EL (cell line): ENCODE data around the gene PPP1CA.
"Not testable (repeated sequence)": the region's sequence is repeated elsewhere in the genome, so short reads cannot be mapped to it uniquely, and the experiment has no call there.

ENCODE experiments used
- DNase-seq: peaks from one replicate; pipeline ENCODE4 v3.0.0-alpha.2; 2016

Gene PPP1CA

DNA sequence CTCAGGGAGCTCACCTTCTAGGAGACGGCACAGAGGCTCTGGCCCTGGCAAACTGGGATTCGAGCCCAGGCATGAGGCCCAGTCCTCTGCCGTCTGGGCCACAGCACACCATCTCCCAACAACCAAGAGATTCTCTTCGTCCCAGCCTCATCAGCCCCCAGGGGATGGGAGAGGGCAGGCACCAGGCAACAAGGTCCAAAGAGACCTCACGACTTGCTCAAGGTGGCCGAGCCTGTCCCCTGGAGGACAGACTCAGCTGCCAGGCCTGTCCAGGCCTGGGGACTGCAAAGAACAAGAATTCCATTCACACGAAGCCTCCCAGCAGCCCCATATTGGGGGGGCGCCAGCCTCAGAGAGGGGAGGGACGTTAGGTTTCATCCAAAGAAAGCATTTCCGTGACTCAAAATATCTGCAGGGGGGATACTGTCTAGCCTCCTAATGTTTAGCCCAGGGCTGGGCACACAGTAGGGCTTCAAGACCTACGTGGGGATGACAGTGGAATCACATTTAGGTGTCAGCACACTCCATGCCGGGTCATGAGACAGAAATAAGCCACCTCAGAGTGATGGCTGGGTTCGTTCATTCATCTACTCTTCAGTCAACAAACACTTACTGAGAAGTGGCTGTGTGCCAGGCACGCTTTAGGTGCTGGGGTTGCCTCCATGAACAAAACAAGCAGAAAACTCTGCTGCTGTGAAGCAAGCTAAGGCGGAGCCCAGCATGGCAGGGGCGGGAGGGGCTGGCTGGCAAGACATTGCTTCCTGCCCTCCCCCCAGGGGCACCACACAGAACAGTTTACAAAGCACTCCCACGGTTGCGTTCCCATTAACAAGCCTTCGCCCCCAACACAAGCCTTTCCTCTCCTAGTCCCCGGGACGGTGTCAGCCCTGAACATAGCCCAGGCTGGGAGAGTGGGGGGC lies 15.0 kb upstream of the PPP1CA start:
- peak; percentile 26 for DNase-seq

DNA sequence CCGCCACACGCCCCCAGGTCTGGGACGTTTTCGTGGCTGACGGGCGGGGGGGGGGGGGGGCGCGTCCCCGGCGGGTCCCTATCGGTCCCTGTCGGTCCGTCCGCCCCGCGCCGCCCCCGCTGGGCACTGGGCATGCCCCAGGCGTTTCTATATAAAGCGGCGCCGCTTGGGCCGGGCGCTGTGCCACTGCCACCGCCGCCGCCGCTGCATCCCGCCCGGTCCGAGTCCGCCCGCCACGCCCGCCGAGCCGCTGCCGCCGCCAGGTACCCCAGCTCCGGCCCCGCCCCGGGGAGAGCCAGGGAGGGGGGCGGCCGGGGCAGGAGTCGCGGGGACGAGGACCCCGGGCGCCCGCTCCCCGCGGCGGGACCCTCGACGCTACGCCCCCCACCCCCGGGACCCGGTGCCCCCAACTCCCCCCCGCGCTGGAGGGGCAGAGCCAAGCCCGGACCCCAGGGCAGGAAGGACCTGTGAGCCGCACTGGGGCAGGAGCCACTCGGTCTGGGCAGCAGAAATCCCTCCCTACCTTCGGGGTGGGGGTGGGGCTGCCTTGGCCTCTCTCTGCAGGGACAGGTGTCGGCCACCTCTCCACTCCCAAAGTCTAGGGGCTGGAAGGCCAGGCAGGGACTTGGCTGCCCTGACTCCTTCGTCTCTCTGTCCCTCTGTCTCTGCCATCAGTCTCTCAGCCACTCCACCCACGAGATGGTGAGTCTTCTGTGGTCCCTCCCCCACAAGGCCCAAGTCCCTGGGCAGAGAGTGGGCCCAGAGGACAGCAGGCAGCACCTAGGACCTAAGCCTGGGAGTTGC lies 14.0 kb upstream of the PPP1CA start, which contains the start of gene CARNS1:
CARNS1 (plus strand) TSS at position 178 of the 804 bp plus-strand sequence; CDS start at position 700, 522 bp downstream.
- DNase-seq = no peak

DNA sequence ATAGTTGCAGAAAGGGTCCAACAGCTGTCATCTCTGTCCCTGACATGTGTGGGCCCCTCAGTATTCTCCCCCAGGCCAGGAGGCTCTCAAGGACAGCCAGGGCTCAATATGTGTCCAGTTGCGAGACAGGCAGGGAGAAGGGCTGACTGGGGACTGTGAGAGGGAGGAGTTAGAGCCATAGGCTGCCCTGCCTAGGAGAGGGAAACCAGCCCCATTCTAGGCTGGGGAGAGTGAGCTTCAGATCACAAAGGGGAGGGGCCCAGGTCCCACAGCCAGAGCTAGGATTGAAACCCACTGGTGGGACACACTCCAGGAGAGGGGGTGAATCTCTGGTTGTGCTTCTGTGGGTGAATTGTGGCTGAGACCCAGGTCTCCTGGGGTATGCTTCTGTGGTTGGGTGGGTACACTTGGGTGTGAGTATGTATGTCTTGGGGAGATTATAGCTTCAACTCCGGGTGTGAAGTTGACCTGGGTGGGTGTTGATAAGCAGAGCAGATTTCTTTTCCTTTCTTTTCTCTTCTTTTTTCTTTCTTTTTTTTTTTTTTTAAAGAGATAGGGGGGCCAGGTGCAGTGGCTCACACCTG lies 11.7 kb upstream of the PPP1CA start:
- DNase-seq = no peak

GRCh38 chr11:67412495-67413179 lies 11.0 kb upstream of the PPP1CA start:
- no peak for DNase-seq

DNA sequence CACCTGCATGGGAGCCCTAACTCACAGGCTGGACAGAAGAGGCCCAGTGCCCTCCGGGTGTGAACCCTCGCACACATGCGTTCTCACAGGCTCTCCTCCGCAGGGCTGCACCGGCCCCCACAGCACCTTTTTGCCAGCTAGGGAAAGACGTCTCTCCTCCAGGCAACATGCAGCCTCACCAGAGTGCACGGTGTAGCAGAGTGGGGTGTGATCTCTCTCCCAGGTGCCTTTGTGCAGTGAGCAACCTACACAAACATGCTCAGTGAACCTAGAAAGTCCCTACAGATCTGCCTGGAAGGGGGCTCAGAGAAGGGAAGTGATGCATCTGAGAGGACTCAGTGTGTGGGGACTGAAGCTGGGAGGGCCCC lies 10.1 kb upstream of the PPP1CA start:
- no peak for DNase-seq

GRCh38 chr11:67410984-67411784 lies 9.5 kb upstream of the PPP1CA start:
- DNase-seq = no peak

- no peak for DNase-seq
These were observed 8.7 kb upstream of the PPP1CA start for GRCh38 chr11:67410369-67410831.

DNA sequence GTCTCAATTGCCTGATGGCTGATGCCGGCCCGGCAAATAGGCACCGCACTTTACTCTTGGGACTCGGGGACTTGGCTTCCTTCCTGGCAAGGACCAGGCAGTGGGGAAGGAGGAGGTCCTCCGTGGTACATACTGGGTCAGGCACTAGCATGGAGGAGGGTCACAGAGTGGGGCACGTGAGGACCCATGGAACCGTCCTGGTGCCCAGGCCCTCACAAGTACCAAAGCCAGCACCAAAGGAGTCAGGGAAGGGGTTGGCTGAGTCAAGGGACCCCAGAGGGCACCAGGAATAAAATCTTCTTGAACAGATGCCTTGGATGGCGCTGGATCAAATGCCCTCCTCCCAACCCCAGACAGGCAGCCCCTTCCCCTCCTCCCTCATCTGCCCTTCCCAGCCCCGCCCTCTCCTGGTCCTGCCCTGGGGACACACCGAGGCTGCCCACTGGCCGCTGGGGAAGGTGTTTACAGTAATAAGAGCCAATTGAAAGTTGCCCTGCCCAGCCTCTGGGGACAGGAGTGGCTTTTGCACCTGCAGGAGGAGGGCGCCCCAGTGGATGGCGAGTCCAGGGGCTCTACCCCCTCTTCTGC lies 8.2 kb upstream of the PPP1CA start:
- DNase-seq = no peak

- DNase-seq = no peak
These were observed 7.6 kb upstream of the PPP1CA start for GRCh38 chr11:67409261-67409666.

DNA sequence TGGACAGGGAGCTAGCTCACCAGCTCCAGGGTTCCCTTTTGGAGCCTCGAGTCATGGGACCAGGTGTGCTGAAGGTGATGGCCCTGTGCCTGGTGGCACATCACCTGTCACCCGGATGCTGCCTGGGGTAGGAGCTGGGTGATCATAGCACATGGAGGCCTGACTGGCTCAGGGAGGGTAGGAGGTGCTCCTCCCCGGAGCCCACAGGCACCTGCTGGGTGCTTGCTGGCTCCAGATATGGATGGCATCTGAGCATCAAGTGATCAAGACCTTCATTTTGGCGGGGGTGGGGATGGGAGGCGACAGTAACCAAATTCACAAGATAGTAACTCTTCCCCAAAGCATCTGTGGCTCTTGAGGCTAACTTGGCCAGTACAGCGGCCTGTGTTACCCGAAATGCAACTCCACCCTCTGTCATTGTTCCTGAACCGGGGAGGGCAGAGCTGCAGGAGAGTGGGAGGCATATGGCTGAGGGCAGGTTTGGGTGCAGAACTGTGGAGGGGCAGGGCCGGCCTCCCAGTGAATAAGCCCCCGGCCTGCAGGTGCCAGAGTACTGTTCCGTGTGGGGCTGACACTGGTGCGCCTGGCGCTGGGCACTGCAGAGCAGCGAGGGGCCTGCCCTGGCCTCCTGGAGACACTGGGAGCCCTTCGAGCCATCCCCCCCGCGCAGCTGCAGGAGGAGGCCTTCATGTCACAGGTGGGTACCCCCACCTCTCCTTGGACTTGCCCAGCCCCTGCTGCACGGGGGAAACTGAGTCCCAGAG lies 7.0 kb upstream of the PPP1CA start:
- DNase-seq = no peak

DNA sequence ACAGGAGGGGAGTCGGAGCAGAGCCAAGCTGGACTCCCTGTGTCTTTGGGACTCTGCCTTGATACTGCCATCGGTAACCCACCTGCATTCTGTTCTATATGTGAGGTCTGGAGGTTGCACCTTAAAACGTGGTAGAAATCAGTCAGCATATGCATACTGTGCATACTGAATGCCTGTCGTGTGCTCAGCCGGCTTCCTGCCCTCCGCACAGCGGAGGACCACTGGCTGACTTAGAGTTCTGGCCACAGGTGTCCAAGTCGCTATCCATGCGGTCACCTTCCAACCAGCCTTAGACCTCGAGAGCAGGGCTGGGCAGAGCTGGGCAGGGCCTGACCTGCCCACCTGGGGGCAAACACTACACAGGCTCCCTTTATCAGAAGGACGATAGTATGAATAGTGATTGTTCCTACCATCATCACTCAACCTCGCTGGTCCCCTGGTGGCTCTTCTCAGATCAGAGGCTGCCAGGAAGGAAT lies 6.1 kb upstream of the PPP1CA start:
- DNase-seq = no peak

DNA sequence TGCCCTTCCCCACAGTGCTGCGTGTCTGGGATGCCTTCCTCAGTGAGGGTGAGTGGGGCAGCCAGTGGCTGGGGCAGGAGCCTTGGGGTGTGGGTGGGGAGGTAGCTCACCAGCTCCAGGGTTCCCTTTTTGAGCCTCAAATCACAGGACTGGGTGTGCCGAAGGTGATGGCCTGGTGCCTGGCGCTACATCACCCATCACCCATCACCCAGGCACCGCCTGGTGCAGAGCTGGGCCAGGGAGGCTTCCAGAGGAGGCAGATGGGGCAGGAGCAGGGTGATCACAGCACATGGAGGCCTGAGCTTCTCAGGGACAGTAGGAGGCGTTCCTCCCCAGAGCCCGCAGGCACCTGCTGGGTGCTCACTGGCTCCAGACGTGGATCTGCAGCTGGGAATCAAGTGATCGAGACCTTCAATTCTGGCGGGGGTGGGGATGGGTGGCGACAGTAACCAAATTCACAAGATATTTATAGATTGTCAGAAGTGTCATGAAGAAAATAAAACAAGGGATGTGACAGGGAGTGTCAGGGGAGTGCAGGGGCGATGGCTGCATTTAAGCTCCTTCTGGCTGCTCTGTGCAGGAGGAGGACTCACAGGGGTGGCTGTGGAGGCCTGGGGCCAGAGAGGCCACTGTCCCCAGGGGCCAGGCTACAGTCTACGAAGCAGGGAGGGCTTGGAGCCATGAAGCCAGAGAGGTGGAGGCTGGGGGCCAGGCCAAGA lies 5.5 kb upstream of the PPP1CA start:
- DNase-seq = no peak

DNA sequence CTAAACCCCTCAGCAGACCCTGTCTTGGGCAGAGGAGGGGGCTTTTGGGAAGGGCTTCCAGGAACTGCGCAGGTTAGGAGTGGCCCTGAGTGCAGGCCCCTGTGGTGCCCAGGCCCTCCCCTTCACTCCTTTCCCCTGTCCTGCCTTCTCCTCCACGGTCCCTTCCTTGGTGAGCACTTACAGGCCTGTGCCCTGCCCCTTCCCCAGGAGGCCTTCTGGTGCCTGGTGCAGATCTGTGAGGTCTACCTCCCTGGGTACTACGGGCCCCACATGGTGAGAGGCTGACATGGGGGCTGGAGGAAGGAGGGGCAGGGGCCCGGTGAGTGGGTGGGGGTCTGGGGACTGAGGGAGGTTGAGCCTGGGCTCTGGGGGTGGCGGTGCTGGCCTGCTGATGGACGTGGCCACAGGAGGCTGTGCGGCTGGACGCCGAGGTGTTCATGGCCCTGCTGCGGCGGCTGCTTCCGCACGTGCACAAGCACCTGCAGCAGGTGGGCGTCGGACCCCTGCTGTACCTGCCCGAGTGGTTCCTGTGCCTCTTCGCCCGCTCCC lies 4.8 kb upstream of the PPP1CA start:
- no peak for DNase-seq

- no peak for DNase-seq
These were observed 4.2 kb upstream of the PPP1CA start for GRCh38 chr11:67405688-67406339.

DNA sequence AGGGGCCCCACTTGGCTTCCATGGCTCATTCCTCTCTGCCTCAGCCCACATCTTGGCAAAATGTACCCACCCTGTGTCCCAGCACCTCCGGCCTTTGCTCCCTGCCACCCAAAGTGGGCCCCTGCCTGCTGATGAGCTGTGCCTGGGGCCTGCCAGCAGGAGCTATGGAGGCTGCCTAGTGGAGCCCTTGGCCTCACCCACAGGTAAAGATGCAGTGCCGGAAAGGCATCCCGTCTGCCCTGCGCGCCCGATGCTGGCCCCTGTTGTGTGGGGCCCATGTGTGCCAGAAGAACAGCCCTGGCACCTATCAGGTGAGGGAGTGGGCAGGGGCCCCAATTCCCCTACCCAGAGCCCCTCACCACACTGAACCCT lies 3.5 kb upstream of the PPP1CA start:
- DNase-seq = no peak

- DNase-seq = no peak
These were observed 3.0 kb upstream of the PPP1CA start for GRCh38 chr11:67404515-67405195.

GRCh38 chr11:67403085-67403484 lies 1.4 kb upstream of the PPP1CA start:
- DNase-seq = not testable (repeated sequence)

DNA sequence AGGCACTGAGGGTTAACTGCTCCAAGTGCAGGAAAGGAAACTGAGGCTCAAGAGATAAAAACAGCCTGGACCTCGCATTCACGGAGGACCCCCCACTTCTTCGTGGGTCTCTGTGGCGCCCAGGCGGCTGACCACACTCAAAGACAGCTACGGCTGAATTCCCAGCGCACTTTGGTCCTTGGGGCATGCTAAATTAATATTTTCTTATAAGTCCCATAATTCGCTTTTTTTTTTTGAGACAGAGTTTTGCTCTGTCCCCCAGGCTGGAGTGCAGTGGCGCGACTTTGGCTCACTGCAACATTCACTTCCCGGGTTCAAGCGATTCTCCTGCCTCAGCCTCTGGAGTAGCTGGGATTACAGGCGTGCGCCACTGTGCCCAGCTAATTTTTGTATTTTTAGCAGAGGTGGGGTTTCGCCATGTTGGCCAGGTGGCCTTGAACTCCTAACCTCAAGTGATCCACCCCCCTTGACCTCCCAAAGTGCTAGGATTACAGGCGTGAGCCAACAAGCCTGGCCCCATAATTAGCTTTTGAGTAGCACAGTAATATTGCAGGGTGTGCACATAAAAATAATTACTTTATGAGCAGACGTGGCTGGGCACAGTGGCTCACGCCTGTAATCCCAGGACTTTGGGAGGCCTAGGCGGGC lies 658 bp upstream of the PPP1CA start:
- not testable (repeated sequence) for DNase-seq
